ENCODE measurements around the gene ATL1.

ATL1 gene

GRCh38 chr14:50667996-50668825, 108.3 kb downstream of the ATL1 start, which contains the start of gene SAV1:
TSS of gene SAV1 (minus strand) at chr14:50668306. CDS start at chr14:50667967, 339 bp downstream.
- no peaks in the 10 kb centered on the region for H3K27me3 Mint-ChIP-seq

DNA sequence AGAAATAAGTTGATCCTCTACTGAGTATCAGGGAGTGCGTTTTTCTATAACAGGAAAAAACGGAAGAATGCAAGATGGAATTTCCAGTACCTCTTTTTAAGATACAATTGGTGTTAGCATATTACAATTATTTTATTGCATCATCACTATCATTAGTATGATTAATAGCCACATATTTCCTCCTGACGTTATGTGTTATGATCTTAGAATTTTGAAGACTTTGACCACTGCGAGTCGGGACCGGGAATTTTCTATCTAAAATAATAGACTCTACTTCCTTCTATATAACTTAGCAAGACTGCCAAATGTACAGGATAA, 108.8 kb downstream of the ATL1 start:
- Mint-ChIP-seq H3K9me3 (no peaks in the 10 kb centered on the region), H3K27me3 (no peaks in the 10 kb centered on the region), H3K4me3 (no peak overlapping the region), H3K27ac (no peak overlapping the region), H3K36me3 (ENCODE audit: low read depth) (peaks cover 8% of the 10 kb centered on the region), H3K4me1 (peaks cover 16% of the 10 kb centered on the region)
- ATAC-seq (no peak), DNase-seq (no peak)

More at GRCh38 chr14:50667996-50668825, 108.3 kb downstream of the ATL1 start, which contains the start of gene SAV1:
- Mint-ChIP-seq H3K36me3 (ENCODE audit: low read depth) (peaks cover 12% of the 10 kb centered on the region), H3K4me3 (no peak within 1 kb of the TSS), H3K4me1 (peaks cover 16% of the 10 kb centered on the region), H3K27ac (peak within 1 kb of the TSS; percentile 70), H3K9me3 (no peaks in the 10 kb centered on the region)
- peak; percentile 59 for DNase-seq
- ATAC-seq: peak; percentile 66

DNA sequence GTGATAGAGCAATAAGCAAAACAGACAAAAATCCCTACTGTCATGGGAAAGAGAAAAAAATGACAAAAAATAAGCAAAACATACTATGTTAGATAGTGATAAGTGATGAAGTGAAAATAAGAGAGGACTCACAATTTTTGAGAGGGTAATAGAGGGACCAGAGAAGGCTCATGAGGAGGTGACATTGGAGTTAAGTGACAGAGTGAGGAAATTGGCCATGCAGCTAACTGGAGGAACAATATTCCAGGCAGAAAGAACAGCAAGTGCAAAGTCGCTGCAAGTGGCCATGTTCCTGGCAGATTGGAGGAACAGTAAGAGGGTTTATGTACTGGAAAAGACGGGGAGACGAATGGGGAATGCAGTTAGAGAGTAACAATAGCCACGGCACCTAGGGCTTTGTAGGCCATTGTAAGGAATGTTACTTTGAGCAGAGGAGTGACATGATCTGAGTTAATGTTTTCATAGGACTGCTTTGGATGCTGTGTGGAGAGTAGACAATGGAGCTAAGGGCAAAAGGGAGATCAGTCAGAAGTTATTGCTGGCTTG, 109.6 kb downstream of the ATL1 start:
- Mint-ChIP-seq H3K4me3 (no peak overlapping the region), H3K9me3 (no peaks in the 10 kb centered on the region), H3K27me3 (no peaks in the 10 kb centered on the region), H3K36me3 (ENCODE audit: low read depth) (peaks cover 4% of the 10 kb centered on the region), H3K4me1 (peaks cover 16% of the 10 kb centered on the region), H3K27ac (no peak overlapping the region)
- ATAC-seq (no peak), DNase-seq (no peak)

DNA sequence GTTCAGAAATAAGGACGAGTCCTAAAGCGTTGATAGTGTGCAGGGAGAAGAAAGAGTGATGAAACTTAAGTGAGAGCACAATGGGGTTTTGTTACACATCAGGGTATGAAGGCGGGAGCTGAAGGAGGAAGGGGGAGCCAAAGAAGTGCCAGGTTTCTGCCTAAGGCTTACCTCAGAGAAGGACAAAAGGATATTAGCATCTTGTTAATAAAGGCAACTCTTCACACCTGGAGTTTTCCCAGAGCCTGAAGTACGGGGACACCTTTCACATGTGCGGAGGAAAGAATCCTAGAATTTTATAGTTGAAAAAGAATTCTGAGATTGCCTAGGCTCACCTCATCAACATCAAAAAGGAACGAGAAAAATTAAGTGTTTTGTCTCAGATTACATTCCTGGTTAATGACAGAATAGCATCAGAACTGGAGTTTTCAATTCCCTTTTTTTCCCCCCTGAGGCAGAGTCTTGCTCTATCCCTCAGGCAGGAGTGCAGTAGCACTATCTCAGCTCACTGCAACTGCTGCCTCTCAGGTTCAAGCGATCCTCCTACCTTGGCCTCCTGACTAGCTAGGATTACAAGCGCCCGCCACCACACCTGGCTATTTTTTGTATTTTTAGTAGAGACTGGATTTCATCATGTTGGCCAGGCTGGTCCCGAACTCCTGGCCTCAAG, 110.4 kb downstream of the ATL1 start:
- ATAC-seq (no peak), DNase-seq (no peak)
- Mint-ChIP-seq H3K27ac (no peak overlapping the region), H3K27me3 (no peaks in the 10 kb centered on the region), H3K4me1 (peaks cover 14% of the 10 kb centered on the region), H3K9me3 (no peaks in the 10 kb centered on the region), H3K4me3 (no peak overlapping the region), H3K36me3 (ENCODE audit: low read depth) (no peaks in the 10 kb centered on the region)

GRCh38 chr14:50670866-50671256, 110.9 kb downstream of the ATL1 start:
- Mint-ChIP-seq H3K36me3 (ENCODE audit: low read depth) (no peaks in the 10 kb centered on the region), H3K4me3 (no peak overlapping the region), H3K9me3 (no peaks in the 10 kb centered on the region), H3K27ac (no peak overlapping the region), H3K27me3 (no peaks in the 10 kb centered on the region), H3K4me1 (peaks cover 14% of the 10 kb centered on the region)
- DNase-seq: no peak
- no peak for ATAC-seq

GRCh38 chr14:50675597-50675996, 115.7 kb downstream of the ATL1 start:
- DNase-seq: no peak
- H3K36me3 Mint-ChIP-seq (ENCODE audit: low read depth): no peaks in the 10 kb centered on the region
- ATAC-seq: no peak
- no peak overlapping the region for H3K4me3 Mint-ChIP-seq
- no peak overlapping the region for H3K27ac Mint-ChIP-seq
- H3K9me3 Mint-ChIP-seq: no peaks in the 10 kb centered on the region
- H3K4me1 Mint-ChIP-seq: peaks cover 20% of the 10 kb centered on the region
- H3K27me3 Mint-ChIP-seq: no peaks in the 10 kb centered on the region

- Mint-ChIP-seq H3K27me3 (no peaks in the 10 kb centered on the region), H3K4me1 (peaks cover 20% of the 10 kb centered on the region), H3K9me3 (no peaks in the 10 kb centered on the region), H3K36me3 (ENCODE audit: low read depth) (no peaks in the 10 kb centered on the region), H3K27ac (peak overlapping the region; percentile 83), H3K4me3 (peak overlapping the region; percentile 63)
- DNase-seq: no peak
- no peak for ATAC-seq
Measured at GRCh38 chr14:50676814-50677516, 117.0 kb downstream of the ATL1 start.

- H3K4me3 Mint-ChIP-seq: peak overlapping the region; percentile 63
- no peaks in the 10 kb centered on the region for H3K36me3 Mint-ChIP-seq (ENCODE audit: low read depth)
- H3K27ac Mint-ChIP-seq: peak overlapping the region; percentile 83
- H3K4me1 Mint-ChIP-seq: peaks cover 20% of the 10 kb centered on the region
- ATAC-seq (no peak), DNase-seq (no peak)
- H3K27me3 Mint-ChIP-seq: no peaks in the 10 kb centered on the region
- H3K9me3 Mint-ChIP-seq: no peaks in the 10 kb centered on the region
Measured at GRCh38 chr14:50677527-50678063, 117.7 kb downstream of the ATL1 start.

GRCh38 chr14:50678163-50678562, 118.2 kb downstream of the ATL1 start:
- H3K4me3 Mint-ChIP-seq: no peak overlapping the region
- no peak for ATAC-seq
- no peaks in the 10 kb centered on the region for H3K36me3 Mint-ChIP-seq (ENCODE audit: low read depth)

GRCh38 chr14:50679674-50680073, 119.7 kb downstream of the ATL1 start:
- ATAC-seq (no peak), DNase-seq (no peak)
- H3K36me3 Mint-ChIP-seq (ENCODE audit: low read depth): no peaks in the 10 kb centered on the region
- no peak overlapping the region for H3K4me3 Mint-ChIP-seq
- H3K4me1 Mint-ChIP-seq: peaks cover 20% of the 10 kb centered on the region
- no peaks in the 10 kb centered on the region for H3K27me3 Mint-ChIP-seq
- no peaks in the 10 kb centered on the region for H3K9me3 Mint-ChIP-seq
- no peak overlapping the region for H3K27ac Mint-ChIP-seq

More at GRCh38 chr14:50678163-50678562, 118.2 kb downstream of the ATL1 start:
- no peaks in the 10 kb centered on the region for H3K27me3 Mint-ChIP-seq
- H3K4me1 Mint-ChIP-seq: peaks cover 20% of the 10 kb centered on the region
- H3K27ac Mint-ChIP-seq: no peak overlapping the region
- no peaks in the 10 kb centered on the region for H3K9me3 Mint-ChIP-seq
- DNase-seq: no peak

Data from activated naive CD8-positive, alpha-beta T cell treated with anti-CD3 and anti-CD28 coated beads, Interleukin-2, amount 50 U/mL, for 24 hours (primary cell).